ENCODE data around the gene FZR1. TPM values are rescaled to one million over a fixed set of nuclear protein-coding genes. Genes with fewer than 3 reads are reported as not detected.
A peak's percentile ranks its signal among the peaks of the same experiment; 100 is the strongest.

The FZR1 gene
- total and polyA plus RNA-seq, 2 of the 13 experiments (the other 11 are each of a cell fraction or from before 2014, with no cell fraction given): 29.0 to 30.8 TPM

GRCh38 chr19:3544742-3545668 is 38.9 kb downstream of the FZR1 start (continued):
- TF ChIP-seq ZNF335 (CRISPR knock-in tag; IDR thresholded peaks at IDR 0.05) (peak; percentile 60; the same call in 1 of the 2 replicates), HNRNPLL (IDR thresholded peaks at IDR 0.05; ENCODE audit: low read depth, low read length, poor library complexity, severe bottlenecking) (peak; percentile 32), HOXA7 (CRISPR knock-in tag; IDR thresholded peaks at IDR 0.05) (no peak), RBFOX2 (IDR thresholded peaks at IDR 0.05; ENCODE audit: low read depth, low read length) (0 out of 2 replicates have a peak, but pooled peaks have one; percentile 46), RNF2 (conservative IDR thresholded peaks at IDR 0.05; ENCODE audit: low read depth) (no peak), KDM6A (CRISPR knock-in tag; IDR thresholded peaks at IDR 0.05; ENCODE audit: low read depth) (no peak), NR2F6 (IDR thresholded peaks at IDR 0.05) (no peak), NR2F6 (CRISPR knock-in tag; IDR thresholded peaks at IDR 0.05) (no peak), FOSL2 (CRISPR knock-in tag; IDR thresholded peaks at IDR 0.05) (0 out of 2 replicates have a peak, but pooled peaks have one; percentile 25), RELA (CRISPR knock-in tag; IDR thresholded peaks at IDR 0.05) (0 out of 2 replicates have a peak, but pooled peaks have one; percentile 28), IRF2 (CRISPR knock-in tag; IDR thresholded peaks at IDR 0.05) (peak; percentile 32; the same call in 1 of the 2 replicates), PCBP1 (IDR thresholded peaks at IDR 0.05; ENCODE audit: borderline replicate concordance, low read depth, low read length) (0 out of 2 replicates have a peak, but pooled peaks have one; percentile 70), ZBTB40 (IDR thresholded peaks at IDR 0.05) (no peak), ZBTB40 (CRISPR knock-in tag; IDR thresholded peaks at IDR 0.05) (no peak), BCL3 (CRISPR knock-in tag; IDR thresholded peaks at IDR 0.05) (no peak; the same call in 1 of the 2 replicates), ZNF513 (CRISPR knock-in tag; conservative IDR thresholded peaks at IDR 0.05) (no peak), SMC3 (IDR thresholded peaks at IDR 0.05; ENCODE audit: low read length) (peak; percentile 77)

All from HepG2 (cell line).